Kidney (tissue), 14 donors: ENCODE data around the gene DLST. TPM values are rescaled to one million over a fixed set of nuclear protein-coding genes. Genes with fewer than 3 reads are reported as not detected.

Source experiments
- DNase-seq, 5 donors: peaks; one replicate each; pipeline ENCODE4 v3.0.0-alpha.2; 2013 to 2020
- FAIRE-seq: peaks from 2 replicates; lab custom pipeline; 2012; peaks lifted over from hg19 to GRCh38; lab: Jason Lieb, UNC
- H3K27ac ChIP-seq, 2 donors: one replicate each; pipeline ENCODE4 v1.7.0; 2013; ENCODE audit warnings: low read depth in 2 of 2, low read length in 2 of 2, inconsistent platforms in 1 of 2
- H3K27me3 ChIP-seq: one replicate; pipeline ENCODE4 v1.7.1; 2013; ENCODE audit warnings: low read length, inconsistent platforms; ENCODE audit not compliant: control insufficient read depth, insufficient read depth
- H3K36me3 ChIP-seq, 3 donors: one replicate each; pipeline versions ENCODE4 v1.7.0 to v1.7.1; 2013; ENCODE audit warnings: low read length in 3 of 3, control low read depth in 1 of 3, inconsistent platforms in 1 of 3; ENCODE audit not compliant: insufficient read depth in 3 of 3, control insufficient read depth in 2 of 3
- H3K4me1 ChIP-seq, 3 donors: one replicate each; pipeline versions ENCODE4 v1.7.0 to v1.7.1; 2013; ENCODE audit warnings: low read length in 3 of 3, inconsistent platforms in 1 of 3, low read depth in 1 of 3; ENCODE audit not compliant: control insufficient read depth in 2 of 3, insufficient read depth in 2 of 3
- H3K4me3 ChIP-seq, 3 donors: one replicate each; pipeline versions ENCODE4 v1.7.0 to v1.8.1; 2013; ENCODE audit warnings: low read length in 3 of 3, control low read depth in 1 of 3, inconsistent platforms in 1 of 3
- H3K9ac ChIP-seq, 3 donors: one replicate each; pipeline versions ENCODE4 v1.7.0 to v1.7.1; 2013; ENCODE audit warnings: low read length in 3 of 3, control low read depth in 1 of 3, inconsistent platforms in 1 of 3
- H3K9me3 ChIP-seq, 3 donors: one replicate each; pipeline versions ENCODE4 v1.7.0 to v1.7.1; 2013; ENCODE audit warnings: low read length in 3 of 3, control low read depth in 1 of 3, inconsistent platforms in 1 of 3; ENCODE audit not compliant: control insufficient read depth in 2 of 3, insufficient read depth in 1 of 3
- CTCF ChIP-seq: IDR thresholded peaks from 3 replicates; pipeline ENCODE4 v1.5.1; 2012; ENCODE audit warnings: mild to moderate bottlenecking, moderate library complexity, borderline replicate concordance; ENCODE audit not compliant: insufficient read depth; ENCODE audit errors: extremely low read depth
- intact Hi-C: fragments of 100-400 bp; cut with DNase I; formaldehyde crosslinking; loops from one replicate; pipeline ENCODE4 v1.11.1; 2022
- polyA plus RNA-seq: library from polyadenylated mRNA; stranded (reverse); fragments of 350-450 nt; fragmentation: Illumina TruSeq; extraction: RNeasy Lipid Tissue Mini Kit (QIAGEN cat#74804); gene quantifications from one replicate; pipeline ENCODE4 v1.2.3, GENCODE V29; 2014; ENCODE audit warnings: low read depth, low replicate concordance; ENCODE audit not compliant: insufficient read depth
- total RNA-seq: library from RNA; stranded (reverse); fragmentation: NEBNext Ultra II Directional; extraction: Animal tissue kit (Norgen Biotek cat#: 25700); gene quantifications from one replicate; pipeline ENCODE4 v1.2.1, GENCODE V29; 2021
- donor health status: control.
- donor health status: control.
- donor health status: control.
- donor health status: control.
- donor health status: control.
- donor health status: DM: yes; HTN: yes; CAD: no.
- donor health status: Normal renal cell carcinoma (clear cell type).

Gene DLST
- total and polyA plus RNA-seq, 2 donors from 2014 or later: 98.6 to 112 TPM

- H3K4me1 ChIP-seq: peaks cover 0 to 4% (median 0%) of the 10 kb centered on the region in 3 donors
- FAIRE-seq: no peak
- intact Hi-C loops: no loop called here
Measured at GRCh38 chr14:74840603-74841030, 41.1 kb upstream of the DLST start.

GRCh38 chr14:74841230-74842207 is 40.2 kb upstream of the DLST start:
- Histone ChIP-seq H3K9me3 (no peaks in the 10 kb centered on the region), H3K4me3 (no peak overlapping the region), H3K27me3 (no peaks in the 10 kb centered on the region), H3K9ac (no peak overlapping the region), H3K27ac (no peak overlapping the region), H3K36me3 (peaks cover 0 to 2% (median 0%) of the 10 kb centered on the region in 3 donors), H3K4me1 (peaks cover 0 to 4% (median 0%) of the 10 kb centered on the region in 3 donors)
- no peak for DNase-seq
- intact Hi-C loops: no loop called here
- no peak for FAIRE-seq
- TF ChIP-seq CTCF: no peak

More at GRCh38 chr14:74840603-74841030, 41.1 kb upstream of the DLST start:
- TF ChIP-seq CTCF: no peak
- H3K27ac ChIP-seq: no peak overlapping the region
- no peaks in the 10 kb centered on the region for H3K27me3 ChIP-seq
- H3K9me3 ChIP-seq: no peaks in the 10 kb centered on the region
- H3K4me3 ChIP-seq: no peak overlapping the region
- no peak overlapping the region for H3K9ac ChIP-seq
- H3K36me3 ChIP-seq: peaks cover 0 to 2% (median 0%) of the 10 kb centered on the region in 3 donors
- DNase-seq: no peak

- Histone ChIP-seq H3K36me3 (peaks cover 0 to 2% (median 0%) of the 10 kb centered on the region in 3 donors), H3K4me1 (no peaks in the 10 kb centered on the region), H3K4me3 (no peak overlapping the region), H3K27ac (no peak overlapping the region), H3K9me3 (no peaks in the 10 kb centered on the region), H3K27me3 (no peaks in the 10 kb centered on the region), H3K9ac (no peak overlapping the region)
- DNase-seq (no peak), FAIRE-seq (no peak)
- intact Hi-C loops: no loop called here
- TF ChIP-seq CTCF: no peak
Measured at GRCh38 chr14:74843653-74844052, 38.1 kb upstream of the DLST start.
